ENCODE measurements around the gene GJD3.

The GJD3 gene

GRCh38 chr17:40320756-40321523 is 43.6 kb downstream of the GJD3 start:
- DNase-seq, result no peak

DNA sequence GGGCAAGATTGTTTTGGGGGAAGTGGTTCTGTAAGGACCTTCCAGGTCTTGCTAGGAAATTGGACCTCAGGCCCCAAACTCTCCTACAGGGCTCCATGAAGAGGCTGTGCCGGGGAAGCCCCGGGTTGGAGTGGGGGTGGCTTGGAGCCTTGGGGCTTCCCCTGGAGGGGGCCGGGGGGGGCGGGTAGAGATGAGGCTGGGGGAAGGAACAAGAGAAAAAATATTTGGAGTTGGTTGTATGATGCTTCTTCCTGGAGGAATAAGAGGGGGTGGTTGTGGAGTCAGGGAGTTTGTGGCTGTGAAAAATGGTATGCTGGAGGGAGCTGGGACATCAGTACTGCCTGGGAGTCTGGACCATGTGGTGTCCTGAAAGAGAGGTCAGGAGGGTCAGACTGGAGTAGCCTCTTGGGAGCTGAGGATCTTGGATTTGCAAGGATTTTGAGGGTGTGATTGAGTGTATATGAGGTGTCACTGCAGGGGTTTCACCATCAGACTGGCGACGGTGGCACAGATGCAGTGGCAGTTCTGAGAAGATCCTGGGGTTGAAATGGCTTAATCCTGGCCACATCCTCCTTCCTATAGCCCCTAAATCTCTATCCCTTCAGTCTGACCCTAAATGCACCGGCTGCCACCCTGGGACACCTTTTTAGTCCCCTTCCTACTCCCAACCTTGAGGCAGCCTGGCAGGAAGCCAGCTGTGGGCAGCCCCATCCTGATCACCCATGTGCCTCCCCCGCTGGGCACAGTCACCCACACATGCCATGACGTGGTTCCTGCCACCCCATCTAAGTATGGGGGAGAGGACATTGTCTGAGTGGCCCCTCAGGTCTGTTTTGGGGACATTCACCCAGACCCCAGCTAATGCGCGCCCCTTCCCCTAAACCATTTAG is 44.6 kb downstream of the GJD3 start:
- DNase-seq, result no peak

DNA sequence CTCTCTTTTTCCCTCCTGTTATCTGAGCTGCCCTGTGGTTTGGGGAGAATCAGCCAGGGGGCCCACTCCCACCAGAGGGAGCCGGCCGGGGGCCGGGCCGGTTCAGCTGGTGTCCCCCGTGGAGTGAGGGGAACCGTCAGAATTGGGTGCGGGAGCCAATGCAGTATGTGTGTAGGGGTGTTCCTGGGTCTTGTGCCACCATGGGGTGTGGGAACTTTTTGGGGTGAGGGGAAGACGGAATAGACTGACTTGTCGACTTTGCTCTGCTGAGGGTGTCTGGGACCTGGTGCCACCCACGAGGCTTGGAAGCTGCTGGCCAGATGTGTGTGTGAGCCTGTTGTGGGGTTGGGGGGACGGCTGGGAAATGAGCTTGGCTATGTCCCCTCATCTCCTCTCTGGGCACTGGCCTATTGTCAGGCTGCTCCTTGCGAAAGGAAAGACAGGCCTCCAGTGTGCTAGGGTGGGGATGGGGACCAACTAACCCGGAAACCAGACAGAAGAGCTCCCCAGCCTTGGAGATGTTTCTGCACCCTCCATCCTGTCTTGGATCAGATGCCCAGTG is 45.6 kb downstream of the GJD3 start:
- DNase-seq, result no peak

- DNase-seq, result peak; percentile 77
Measured at GRCh38 chr17:40317880-40318829, 46.4 kb downstream of the GJD3 start.

DNA sequence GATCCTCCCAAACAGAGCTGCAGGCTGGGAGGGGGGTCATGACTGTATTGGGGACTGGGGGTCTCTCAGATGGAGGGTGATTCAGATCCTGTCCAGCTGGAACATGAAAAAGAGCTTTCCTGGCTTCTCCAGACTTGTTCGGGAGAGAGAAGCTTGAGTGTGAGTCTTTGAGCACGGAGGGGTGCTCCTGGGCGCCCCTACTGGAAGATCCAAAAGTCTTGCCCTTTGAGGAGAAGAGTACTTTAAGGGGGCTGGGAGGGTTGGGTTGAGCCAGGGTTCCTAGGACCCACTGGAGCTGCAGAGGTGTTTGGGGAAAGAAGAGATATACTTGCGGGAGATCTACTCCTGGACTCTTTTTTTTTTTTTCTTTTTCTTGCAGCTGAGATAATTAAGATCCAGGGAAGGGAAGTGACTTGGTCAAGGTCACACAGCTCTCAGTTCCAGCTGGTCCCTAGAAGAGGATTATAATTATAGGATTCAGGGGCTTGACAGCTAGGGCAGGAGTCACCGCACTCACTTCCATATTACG is 47.1 kb downstream of the GJD3 start:
- no peak for DNase-seq

DNA sequence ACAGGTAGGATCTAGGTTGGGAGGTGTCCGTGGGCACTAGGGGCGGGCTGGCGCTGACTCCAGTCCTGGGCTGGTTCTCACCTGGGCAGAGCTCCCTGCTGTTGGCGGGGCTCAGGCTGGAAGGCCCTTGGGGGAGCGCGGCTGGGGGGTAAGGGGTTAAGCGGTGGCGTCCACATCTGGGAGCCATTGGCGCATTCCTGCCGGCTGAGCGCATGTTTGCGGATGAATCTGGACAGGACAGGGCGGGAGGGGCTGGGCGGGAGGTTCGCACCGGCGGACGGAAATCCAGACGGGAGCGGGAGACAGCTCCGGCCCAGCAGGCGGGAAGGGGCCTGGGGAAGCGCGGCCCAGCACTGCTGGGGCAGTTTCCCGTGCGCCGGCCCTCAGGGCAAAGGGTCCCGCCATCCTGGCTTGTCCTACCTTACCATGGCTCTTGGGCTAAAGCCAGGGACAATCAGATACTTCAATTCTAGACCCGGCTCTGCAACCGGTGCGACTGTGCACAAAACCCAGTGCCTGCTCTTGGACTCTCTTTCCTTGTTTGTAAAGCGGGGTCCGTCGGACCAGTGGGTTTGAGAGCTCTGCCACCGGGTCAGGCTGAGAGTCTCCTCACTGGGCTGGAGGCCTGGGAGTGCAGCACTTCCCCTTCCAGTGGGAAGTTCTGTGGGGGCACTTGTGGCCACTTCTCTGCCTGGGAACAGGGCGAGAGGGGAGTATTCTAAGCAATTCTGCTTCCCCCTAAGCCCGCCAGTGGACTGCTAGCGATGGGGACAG is 47.8 kb downstream of the GJD3 start:
- DNase-seq, result no peak

DNA sequence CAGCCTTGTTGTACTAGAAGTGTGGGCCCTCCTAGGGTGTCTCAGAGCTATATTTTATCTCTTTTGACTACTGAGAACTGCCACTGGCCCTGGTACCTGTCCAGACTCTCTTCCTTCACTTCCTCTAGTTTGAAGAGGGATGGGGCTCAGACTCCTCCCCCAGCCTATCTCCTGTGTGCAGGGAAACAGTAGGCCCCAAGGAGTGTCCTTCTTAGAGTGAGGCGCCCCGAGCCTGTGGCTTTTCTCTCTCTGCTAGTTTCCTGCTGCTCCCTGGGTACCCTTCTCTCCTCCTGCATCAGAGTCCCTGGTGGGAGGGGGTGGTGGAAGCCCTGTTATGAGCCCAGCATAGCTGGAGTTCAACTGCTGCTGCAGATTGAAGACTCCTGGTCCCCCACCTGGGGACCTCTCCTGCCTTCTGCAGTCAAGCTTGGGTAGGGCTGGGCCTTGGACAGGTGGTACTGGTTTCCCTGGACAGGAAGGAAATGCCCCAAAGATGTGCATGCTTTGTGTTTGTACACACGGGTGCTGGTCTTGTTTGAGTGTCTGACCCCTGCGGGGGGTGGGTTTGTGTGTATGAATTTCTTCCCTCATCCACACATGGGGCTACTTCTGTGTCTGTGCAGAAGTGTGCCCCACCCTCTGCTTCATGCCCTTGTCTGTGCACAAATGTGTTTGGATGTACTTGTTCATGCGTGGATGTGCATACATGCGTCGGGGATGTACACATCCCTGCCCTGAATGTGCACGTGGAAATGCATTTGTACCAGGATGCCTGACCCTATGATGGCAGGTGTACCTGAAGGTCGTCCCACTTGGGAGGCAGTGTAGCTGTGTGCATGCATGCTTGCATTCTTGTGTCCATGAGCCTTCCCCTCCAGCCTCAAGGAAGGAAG is 48.6 kb downstream of the GJD3 start:
- no peak for DNase-seq

- DNase-seq, result no peak
Measured at GRCh38 chr17:40315206-40315605, 49.3 kb downstream of the GJD3 start.

DNA sequence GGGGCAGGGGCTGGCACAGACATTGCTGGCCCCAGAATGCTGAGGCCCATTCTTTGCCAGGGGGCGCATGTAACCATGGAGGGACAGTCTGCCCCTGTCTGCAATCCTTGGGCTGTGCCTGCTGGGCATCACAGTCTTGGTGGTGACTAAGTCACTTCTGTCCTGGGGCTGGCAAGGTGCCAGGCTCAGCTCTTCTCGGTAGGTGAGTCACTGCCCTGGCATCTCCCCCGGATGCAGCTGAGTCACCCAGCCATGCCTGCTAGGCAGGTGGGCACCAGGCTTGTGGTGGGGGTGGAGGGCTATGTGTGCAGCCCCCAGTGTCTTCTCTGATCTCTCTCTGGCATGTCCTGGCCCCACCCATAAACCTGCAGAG is 50.0 kb downstream of the GJD3 start:
- DNase-seq, result peak; percentile 66

DNA sequence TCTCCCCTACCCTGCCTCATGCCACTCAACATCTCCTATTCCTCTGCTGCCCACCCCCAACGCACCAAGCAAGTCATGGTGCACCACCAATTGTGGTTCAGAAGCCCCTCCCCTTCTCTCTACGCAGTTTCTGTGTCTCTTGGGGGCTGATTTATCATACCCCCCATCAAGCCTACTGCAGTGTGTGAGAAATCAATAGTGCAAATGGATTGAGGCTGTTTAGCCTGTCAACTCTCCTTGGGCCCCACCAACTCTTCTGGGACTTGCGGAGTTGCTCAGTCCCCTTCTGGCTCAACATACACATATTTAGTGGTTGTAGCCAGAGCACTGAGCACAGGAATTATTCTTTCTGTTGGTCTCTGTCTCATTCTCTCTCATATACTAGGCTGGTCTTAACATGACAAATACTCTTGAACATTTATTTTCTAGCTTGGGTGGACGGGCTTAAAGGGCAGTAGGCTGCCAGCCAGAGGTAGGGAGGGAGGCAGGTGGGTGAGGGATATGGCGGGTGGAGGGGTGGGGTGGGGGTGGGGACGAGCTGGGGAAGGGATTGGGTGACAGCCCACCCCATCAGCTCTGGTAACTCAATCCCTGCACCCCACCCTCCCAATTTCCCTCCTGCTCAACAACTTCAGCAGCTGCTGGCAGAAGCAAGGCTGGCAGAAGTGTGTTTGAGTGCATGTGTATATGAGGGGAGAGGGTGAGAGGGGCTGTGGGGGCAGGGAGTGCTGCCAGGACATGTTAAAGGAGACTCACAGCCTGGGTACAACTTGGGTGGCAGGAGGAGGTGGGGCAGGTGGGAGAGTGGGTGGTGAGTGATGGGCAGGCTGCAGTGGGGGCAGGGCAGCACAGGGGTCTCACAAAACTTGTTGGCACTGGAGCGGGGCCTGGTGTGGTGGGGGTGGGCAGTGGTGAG is 50.6 kb downstream of the GJD3 start:
- DNase-seq, result peak; percentile 57
